Liver (tissue), 9 donors: ENCODE results near the gene SMYD3. TPM values are rescaled to one million over a fixed set of nuclear protein-coding genes. Genes with fewer than 3 reads are reported as not detected.

Experiments used
- DNase-seq: peaks from one replicate; pipeline ENCODE4 v3.0.0-alpha.2; 2017; ENCODE audit warnings: low spot score
- H3K27ac ChIP-seq, 2 donors: one replicate each; pipeline ENCODE4 v1.7.0; 2013; ENCODE audit warnings: inconsistent platforms in 2 of 2, low read length in 2 of 2, control low read depth in 1 of 2, low read depth in 1 of 2, mild to moderate bottlenecking in 1 of 2
- H3K27me3 ChIP-seq, 4 donors: one replicate each; pipeline versions ENCODE4 v1.6.1 to v1.7.0; 2013; ENCODE audit warnings: low read length in 3 of 4, inconsistent platforms in 1 of 4, mild to moderate bottlenecking in 1 of 4, moderate library complexity in 1 of 4; ENCODE audit not compliant: control insufficient read depth in 4 of 4, insufficient read depth in 4 of 4
- H3K36me3 ChIP-seq, 4 donors: one replicate each; pipeline versions ENCODE4 v1.6.1 to v1.7.0; 2013; ENCODE audit warnings: low read length in 3 of 4, mild to moderate bottlenecking in 3 of 4, low read depth in 1 of 4, moderate library complexity in 1 of 4; ENCODE audit not compliant: control insufficient read depth in 4 of 4, insufficient read depth in 3 of 4
- H3K4me1 ChIP-seq, 4 donors: one replicate each; pipeline versions ENCODE4 v1.6.1 to v1.7.0; 2013; ENCODE audit warnings: low read length in 3 of 4, mild to moderate bottlenecking in 3 of 4, moderate library complexity in 1 of 4; ENCODE audit not compliant: control insufficient read depth in 4 of 4, insufficient read depth in 4 of 4
- H3K4me3 ChIP-seq, 3 donors: one replicate each; pipeline versions ENCODE4 v1.6.1 to v1.7.0; 2013; ENCODE audit warnings: low read length in 3 of 3, control low read depth in 1 of 3, low read depth in 1 of 3, mild to moderate bottlenecking in 1 of 3
- H3K9ac ChIP-seq, 2 donors: one replicate each; pipeline ENCODE4 v1.7.0; 2013; ENCODE audit warnings: low read length in 2 of 2, mild to moderate bottlenecking in 2 of 2, moderate library complexity in 2 of 2, control low read depth in 1 of 2, low read depth in 1 of 2
- H3K9me3 ChIP-seq, 4 donors: one replicate each; pipeline versions ENCODE4 v1.6.1 to v1.7.0; 2013; ENCODE audit warnings: low read length in 3 of 4; ENCODE audit not compliant: control insufficient read depth in 4 of 4
- EGR1 ChIP-seq, 2 donors: IDR thresholded peaks; 2 replicates each; pipeline ENCODE4 v1.6.1; 2016 to 2018; ENCODE audit warnings: antibody characterized with exemption in 2 of 2, low read depth in 2 of 2
- FOXA1 ChIP-seq: IDR thresholded peaks from 2 replicates; pipeline ENCODE4 v1.6.1; 2016; ENCODE audit warnings: antibody characterized with exemption
- FOXA2 ChIP-seq: IDR thresholded peaks from 2 replicates; pipeline ENCODE4 v1.6.1; 2016; ENCODE audit warnings: antibody characterized with exemption
- NR2F2 ChIP-seq: IDR thresholded peaks from 2 replicates; pipeline ENCODE4 v1.6.1; 2016; ENCODE audit warnings: antibody characterized with exemption
- RAD21 ChIP-seq, 2 donors: IDR thresholded peaks; 2 replicates each; pipeline ENCODE4 v1.6.1; 2016; ENCODE audit warnings: antibody characterized with exemption in 2 of 2, mild to moderate bottlenecking in 2 of 2
- RXRA ChIP-seq, 2 donors: IDR thresholded peaks; 2 replicates each; pipeline ENCODE4 v1.6.1; 2017 to 2018; ENCODE audit warnings: antibody characterized with exemption in 2 of 2, mild to moderate bottlenecking in 1 of 2
- SP1 ChIP-seq: IDR thresholded peaks from 2 replicates; pipeline ENCODE4 v1.6.1; 2018; ENCODE audit warnings: antibody characterized with exemption, mild to moderate bottlenecking
- YY1 ChIP-seq: IDR thresholded peaks from 2 replicates; pipeline ENCODE4 v1.6.1; 2016; ENCODE audit warnings: antibody characterized with exemption, mild to moderate bottlenecking
- WGBS: extraction: QIAGEN DNeasy Blood & Tissue Kit; methylation state at CpG from one replicate; pipeline ENCODE4 v1.1.7; 2013; 5-methylcytosine and 5-hydroxymethylcytosine counted together
- polyA plus RNA-seq, 2 donors: library from polyadenylated mRNA; stranded (reverse) in 1 of 2; unstranded in 1 of 2; fragments of 200-250 nt in 1 of 2; fragments of >200 nt in 1 of 2; fragmentation: Nextera tagmentation in 1 of 2; extraction: Ambion mirVana in 1 of 2; gene quantifications; one replicate each; pipeline versions ENCODE4 v1.2.1 to v1.2.3, GENCODE V29; 2013 to 2015
- total RNA-seq, 2 donors: library from RNA; depleted of rRNA; stranded (reverse); fragments of >200 nt; gene quantifications; one replicate each; pipeline ENCODE4 v1.2.3, GENCODE V29; 2014
- TF ChIP-seq, protein P1 (sequence below): IDR thresholded peaks from 2 replicates; pipeline ENCODE4 v1.6.1; 2016; ENCODE audit warnings: antibody characterized with exemption
- TF ChIP-seq, protein P2 (sequence below): fragments of 150-350 bp; IDR thresholded peaks from 2 replicates; pipeline ENCODE4 v1.5.1; 2017; ENCODE audit warnings: improper control_type of control experiment, low read depth, low read length; ENCODE audit not compliant: missing input control
- TF ChIP-seq, protein P3 (sequence below): IDR thresholded peaks from 2 replicates; pipeline ENCODE4 v1.6.1; 2016; ENCODE audit warnings: antibody characterized with exemption
- TF ChIP-seq, protein P4 (sequence below): IDR thresholded peaks from 2 replicates; pipeline ENCODE4 v1.6.1; 2016; ENCODE audit warnings: antibody characterized with exemption
- donor health status: healthy.
- donor health status: healthy.
- donor health status: healthy.
- donor health status: healthy.
- donor health status: healthy.

SMYD3 gene
- total and polyA plus RNA-seq, 4 donors, result 3.1 to 9.1 (median 8.0) TPM

DNA sequence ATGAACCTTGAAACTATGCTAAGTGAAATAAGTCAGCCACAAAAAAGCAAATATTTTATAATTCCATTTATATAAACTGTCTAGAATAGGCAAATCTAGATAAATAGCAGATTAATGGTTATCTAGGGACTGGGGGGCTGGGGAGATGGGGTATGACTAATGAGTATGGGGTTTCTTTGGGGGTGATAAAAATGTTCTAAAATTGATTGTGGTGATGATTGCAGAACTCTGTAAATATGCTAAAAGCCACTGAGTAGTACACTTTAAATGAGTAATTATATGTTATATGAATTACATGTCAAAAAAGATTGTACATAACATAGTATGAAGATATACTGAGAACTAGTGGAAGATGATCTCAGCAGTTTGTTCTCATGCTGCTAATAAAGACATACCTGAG lies 677.3 kb downstream of the SMYD3 start:
- no peaks in the 10 kb centered on the region for H3K9me3 ChIP-seq
- no peak overlapping the region for H3K27ac ChIP-seq
- H3K27me3 ChIP-seq, result no peaks in the 10 kb centered on the region
- DNase-seq, result no peak
- no peak overlapping the region for H3K4me3 ChIP-seq
- H3K4me1 ChIP-seq, result no peaks in the 10 kb centered on the region
- H3K9ac ChIP-seq, result no peak overlapping the region
- TF ChIP-seq, protein P1, sequence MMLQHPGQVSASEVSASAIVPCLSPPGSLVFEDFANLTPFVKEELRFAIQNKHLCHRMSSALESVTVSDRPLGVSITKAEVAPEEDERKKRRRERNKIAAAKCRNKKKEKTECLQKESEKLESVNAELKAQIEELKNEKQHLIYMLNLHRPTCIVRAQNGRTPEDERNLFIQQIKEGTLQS, result no peak
- no peak for TF ChIP-seq YY1
- TF ChIP-seq RAD21 (IDR thresholded peaks at IDR 0.05), result no peak
- TF ChIP-seq FOXA2, result no peak
- TF ChIP-seq FOXA1, result no peak
- TF ChIP-seq, protein P2, sequence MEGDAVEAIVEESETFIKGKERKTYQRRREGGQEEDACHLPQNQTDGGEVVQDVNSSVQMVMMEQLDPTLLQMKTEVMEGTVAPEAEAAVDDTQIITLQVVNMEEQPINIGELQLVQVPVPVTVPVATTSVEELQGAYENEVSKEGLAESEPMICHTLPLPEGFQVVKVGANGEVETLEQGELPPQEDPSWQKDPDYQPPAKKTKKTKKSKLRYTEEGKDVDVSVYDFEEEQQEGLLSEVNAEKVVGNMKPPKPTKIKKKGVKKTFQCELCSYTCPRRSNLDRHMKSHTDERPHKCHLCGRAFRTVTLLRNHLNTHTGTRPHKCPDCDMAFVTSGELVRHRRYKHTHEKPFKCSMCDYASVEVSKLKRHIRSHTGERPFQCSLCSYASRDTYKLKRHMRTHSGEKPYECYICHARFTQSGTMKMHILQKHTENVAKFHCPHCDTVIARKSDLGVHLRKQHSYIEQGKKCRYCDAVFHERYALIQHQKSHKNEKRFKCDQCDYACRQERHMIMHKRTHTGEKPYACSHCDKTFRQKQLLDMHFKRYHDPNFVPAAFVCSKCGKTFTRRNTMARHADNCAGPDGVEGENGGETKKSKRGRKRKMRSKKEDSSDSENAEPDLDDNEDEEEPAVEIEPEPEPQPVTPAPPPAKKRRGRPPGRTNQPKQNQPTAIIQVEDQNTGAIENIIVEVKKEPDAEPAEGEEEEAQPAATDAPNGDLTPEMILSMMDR, result no peak
- TF ChIP-seq EGR1 (IDR thresholded peaks at IDR 0.05; ENCODE audit: low read depth in 2 of 2), result no peak
- H3K36me3 ChIP-seq, result no peaks in the 10 kb centered on the region

DNA sequence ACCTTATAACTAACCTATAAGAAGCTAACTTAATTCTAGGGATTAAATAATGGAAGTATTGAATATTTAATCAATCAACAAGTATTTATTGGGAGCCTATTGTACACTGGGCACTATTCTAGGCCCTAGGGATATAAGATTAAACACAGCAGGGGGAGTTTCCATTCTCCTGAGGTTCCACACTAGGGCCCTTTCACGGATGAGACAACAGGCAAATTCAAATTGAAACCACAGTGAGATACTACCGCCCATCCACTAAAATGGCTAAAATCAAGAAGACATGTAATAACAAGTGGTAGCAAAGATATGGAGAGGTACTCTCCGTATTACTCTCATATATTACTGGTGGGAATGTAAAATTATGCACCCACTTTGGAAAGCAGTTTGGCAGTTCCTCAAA lies 677.9 kb downstream of the SMYD3 start:
- Histone ChIP-seq H3K9ac (no peak overlapping the region), H3K4me3 (no peak overlapping the region), H3K36me3 (no peaks in the 10 kb centered on the region), H3K27ac (no peak overlapping the region), H3K9me3 (no peaks in the 10 kb centered on the region), H3K4me1 (no peaks in the 10 kb centered on the region), H3K27me3 (no peaks in the 10 kb centered on the region)
- 92% methylated on average over 3 of the region's 3 CpGs for WGBS
- no peak for DNase-seq
- TF ChIP-seq FOXA2, result no peak
- no peak for TF ChIP-seq RXRA (IDR thresholded peaks at IDR 0.05)
- TF ChIP-seq, protein P3, sequence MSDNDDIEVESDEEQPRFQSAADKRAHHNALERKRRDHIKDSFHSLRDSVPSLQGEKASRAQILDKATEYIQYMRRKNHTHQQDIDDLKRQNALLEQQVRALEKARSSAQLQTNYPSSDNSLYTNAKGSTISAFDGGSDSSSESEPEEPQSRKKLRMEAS, result no peak
- no peak for TF ChIP-seq SP1
- TF ChIP-seq, protein P1, result no peak
- TF ChIP-seq, protein P4, sequence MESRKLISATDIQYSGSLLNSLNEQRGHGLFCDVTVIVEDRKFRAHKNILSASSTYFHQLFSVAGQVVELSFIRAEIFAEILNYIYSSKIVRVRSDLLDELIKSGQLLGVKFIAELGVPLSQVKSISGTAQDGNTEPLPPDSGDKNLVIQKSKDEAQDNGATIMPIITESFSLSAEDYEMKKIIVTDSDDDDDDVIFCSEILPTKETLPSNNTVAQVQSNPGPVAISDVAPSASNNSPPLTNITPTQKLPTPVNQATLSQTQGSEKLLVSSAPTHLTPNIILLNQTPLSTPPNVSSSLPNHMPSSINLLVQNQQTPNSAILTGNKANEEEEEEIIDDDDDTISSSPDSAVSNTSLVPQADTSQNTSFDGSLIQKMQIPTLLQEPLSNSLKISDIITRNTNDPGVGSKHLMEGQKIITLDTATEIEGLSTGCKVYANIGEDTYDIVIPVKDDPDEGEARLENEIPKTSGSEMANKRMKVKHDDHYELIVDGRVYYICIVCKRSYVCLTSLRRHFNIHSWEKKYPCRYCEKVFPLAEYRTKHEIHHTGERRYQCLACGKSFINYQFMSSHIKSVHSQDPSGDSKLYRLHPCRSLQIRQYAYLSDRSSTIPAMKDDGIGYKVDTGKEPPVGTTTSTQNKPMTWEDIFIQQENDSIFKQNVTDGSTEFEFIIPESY, result no peak
- TF ChIP-seq FOXA1, result no peak
- no peak for TF ChIP-seq NR2F2
- TF ChIP-seq, protein P2, result no peak
